ENCODE results near the gene SLC22A23.

The SLC22A23 gene, protein sequence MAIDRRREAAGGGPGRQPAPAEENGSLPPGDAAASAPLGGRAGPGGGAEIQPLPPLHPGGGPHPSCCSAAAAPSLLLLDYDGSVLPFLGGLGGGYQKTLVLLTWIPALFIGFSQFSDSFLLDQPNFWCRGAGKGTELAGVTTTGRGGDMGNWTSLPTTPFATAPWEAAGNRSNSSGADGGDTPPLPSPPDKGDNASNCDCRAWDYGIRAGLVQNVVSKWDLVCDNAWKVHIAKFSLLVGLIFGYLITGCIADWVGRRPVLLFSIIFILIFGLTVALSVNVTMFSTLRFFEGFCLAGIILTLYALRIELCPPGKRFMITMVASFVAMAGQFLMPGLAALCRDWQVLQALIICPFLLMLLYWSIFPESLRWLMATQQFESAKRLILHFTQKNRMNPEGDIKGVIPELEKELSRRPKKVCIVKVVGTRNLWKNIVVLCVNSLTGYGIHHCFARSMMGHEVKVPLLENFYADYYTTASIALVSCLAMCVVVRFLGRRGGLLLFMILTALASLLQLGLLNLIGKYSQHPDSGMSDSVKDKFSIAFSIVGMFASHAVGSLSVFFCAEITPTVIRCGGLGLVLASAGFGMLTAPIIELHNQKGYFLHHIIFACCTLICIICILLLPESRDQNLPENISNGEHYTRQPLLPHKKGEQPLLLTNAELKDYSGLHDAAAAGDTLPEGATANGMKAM

DNA sequence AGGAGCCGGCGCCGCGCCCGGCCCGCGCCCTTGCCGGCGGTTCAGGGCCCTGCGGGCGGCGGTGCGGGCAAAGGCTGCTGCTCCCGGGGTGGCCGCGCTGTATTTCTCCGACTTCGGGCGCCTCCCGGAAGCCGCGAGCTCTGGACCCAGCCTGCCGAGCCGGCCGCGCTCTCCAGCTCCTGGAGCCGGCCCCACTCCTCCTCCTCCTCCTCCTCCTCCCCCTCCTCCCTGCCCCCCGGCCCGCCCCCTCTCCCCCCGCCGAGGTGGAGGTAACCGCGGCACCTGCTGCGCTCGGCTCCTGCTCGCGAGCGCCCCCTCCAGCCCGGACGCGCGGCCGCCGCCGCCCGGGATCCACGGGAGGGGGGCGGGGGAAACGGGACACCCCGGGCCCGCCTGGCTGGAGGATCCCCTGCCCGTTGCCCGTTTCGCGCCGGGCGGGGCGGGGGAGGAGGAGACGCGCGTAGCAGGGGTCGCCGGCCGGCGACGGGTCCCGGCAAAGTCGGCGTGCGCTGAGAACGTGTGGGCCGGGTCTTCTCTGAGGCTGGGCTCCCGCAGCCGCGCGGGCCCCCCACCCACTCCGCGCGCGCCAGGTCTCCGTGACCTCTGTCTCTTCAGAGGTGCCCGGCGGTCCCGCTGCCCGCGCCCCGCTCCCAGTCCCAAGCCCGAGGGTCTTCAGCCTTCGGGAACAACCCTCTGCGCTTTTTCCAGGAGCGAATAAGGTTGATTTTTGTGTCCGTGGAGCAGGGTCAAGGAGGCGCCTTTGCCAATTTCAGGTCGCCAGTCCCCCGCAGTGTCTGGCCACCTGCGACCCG is at the start of gene SLC22A23:
Gene SLC22A23, minus strand, starts transcription at position 153 of the 812 bp plus-strand sequence. CDS start 491 bp downstream, outside the sequence.
- CTCF ChIA-PET, result interaction anchor here (0.5 kb wide), 1 partner anchor 16 kb away, joined by 3 read pairs; no protein-coding TSS in a partner anchor
- peak; percentile 82 for DNase-seq
- H3K27me3 Mint-ChIP-seq, result peaks cover 27% of the 10 kb centered on the region
- H3K4me3 Mint-ChIP-seq, result peak within 1 kb of the TSS; percentile 74
- H3K36me3 Mint-ChIP-seq, result no peaks in the 10 kb centered on the region
- H3K27ac Mint-ChIP-seq, result no peak within 1 kb of the TSS
- no peaks in the 10 kb centered on the region for H3K9me3 Mint-ChIP-seq
- peaks cover 7% of the 10 kb centered on the region for H3K4me1 Mint-ChIP-seq

DNA sequence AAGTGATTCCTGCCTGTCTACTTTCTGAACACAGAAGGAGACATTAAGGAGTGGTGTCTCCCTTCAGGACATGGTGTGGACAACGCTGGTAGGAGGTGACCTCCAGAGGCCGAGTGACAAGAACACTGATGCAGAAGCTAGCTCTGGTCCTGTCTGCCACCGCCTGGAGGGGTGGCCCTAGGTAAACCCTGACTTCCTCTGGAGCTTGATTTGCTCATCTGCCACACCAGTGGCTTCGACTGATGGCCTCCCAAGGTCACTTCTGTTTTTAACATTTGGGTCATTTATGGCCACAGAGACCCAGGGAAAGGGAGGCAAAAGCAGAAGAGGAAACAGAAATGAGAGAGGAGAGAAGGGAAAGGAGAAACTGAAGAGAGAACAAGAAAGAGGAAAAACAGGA is 49.4 kb upstream of the SLC22A23 start:
- H3K4me1 Mint-ChIP-seq, result no peaks in the 10 kb centered on the region
- H3K4me3 Mint-ChIP-seq, result no peak overlapping the region
- no peak overlapping the region for H3K27ac Mint-ChIP-seq
- no peak for DNase-seq
- H3K9me3 Mint-ChIP-seq, result no peaks in the 10 kb centered on the region
- H3K36me3 Mint-ChIP-seq, result no peaks in the 10 kb centered on the region
- CTCF ChIA-PET, result no interaction called here
- peaks cover 27% of the 10 kb centered on the region for H3K27me3 Mint-ChIP-seq

DNA sequence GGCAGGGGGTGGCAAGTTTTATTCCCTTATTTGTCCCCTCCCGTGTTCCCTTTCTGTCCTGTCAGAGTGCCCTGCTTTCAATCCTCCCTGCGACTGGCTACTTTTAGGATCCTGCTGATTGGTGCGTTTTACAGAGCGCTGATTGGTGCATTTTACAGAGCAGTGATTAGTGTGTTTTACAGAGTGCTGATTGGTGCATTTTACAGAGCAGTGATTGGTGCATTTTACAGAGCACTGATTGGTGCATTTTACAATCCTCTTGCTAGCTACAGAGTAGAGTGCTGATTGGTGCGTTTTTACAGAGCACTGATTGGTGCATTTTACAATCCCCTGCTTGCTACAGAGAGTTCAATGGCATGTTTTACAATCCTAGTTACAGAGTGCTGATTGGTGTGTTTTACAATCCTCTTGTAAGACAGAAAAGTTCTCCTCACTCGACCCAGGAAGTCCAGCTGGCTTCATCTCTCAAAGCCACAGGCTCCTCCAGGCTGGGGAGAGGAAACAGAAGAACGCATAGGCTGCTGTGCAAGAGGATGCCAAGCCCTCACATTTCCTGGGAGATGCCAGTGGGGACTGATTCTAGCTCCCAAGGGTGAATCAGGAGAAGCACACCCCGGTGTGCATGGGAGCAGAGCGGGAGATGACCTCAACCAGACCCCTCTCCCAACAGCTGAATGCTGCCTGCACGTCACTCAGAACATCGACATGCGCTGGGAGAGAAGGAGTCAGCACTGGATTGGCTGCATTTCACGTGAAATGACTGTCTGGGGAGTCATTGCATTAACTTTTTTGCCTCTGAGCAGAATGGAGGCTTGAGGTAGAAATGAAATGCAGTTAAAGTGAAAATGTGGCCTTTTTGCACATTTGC is 48.3 kb upstream of the SLC22A23 start:
- DNase-seq, result no peak
- H3K4me3 Mint-ChIP-seq, result no peak overlapping the region
- no peaks in the 10 kb centered on the region for H3K9me3 Mint-ChIP-seq
- CTCF ChIA-PET, result no interaction called here
- no peaks in the 10 kb centered on the region for H3K4me1 Mint-ChIP-seq
- peaks cover 17% of the 10 kb centered on the region for H3K27me3 Mint-ChIP-seq
- no peak overlapping the region for H3K27ac Mint-ChIP-seq
- H3K36me3 Mint-ChIP-seq, result no peaks in the 10 kb centered on the region

DNA sequence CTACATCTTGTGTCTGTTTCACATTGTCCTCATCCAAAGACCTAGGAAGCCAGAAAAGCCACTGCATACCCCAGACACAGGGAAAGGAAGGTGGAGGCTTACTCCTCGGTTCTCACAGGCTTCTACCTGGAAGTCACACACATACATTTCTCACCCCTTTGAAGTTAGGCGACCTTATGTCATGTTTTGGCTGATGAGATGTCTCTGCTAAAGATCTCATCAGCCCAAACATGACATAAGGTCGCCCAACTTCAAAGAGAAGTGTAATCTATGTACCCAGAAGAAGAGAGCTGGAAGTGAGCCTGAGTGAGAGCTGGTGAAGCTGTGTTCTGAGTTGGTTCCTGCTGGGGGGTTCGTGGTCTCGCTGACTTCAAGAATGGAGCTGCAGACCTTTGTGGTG is 47.5 kb upstream of the SLC22A23 start:
- H3K27ac Mint-ChIP-seq, result no peak overlapping the region
- no peaks in the 10 kb centered on the region for H3K9me3 Mint-ChIP-seq
- peaks cover 16% of the 10 kb centered on the region for H3K27me3 Mint-ChIP-seq
- no peak for DNase-seq
- H3K36me3 Mint-ChIP-seq, result no peaks in the 10 kb centered on the region
- no peak overlapping the region for H3K4me3 Mint-ChIP-seq
- CTCF ChIA-PET, result no interaction called here
- no peaks in the 10 kb centered on the region for H3K4me1 Mint-ChIP-seq

DNA sequence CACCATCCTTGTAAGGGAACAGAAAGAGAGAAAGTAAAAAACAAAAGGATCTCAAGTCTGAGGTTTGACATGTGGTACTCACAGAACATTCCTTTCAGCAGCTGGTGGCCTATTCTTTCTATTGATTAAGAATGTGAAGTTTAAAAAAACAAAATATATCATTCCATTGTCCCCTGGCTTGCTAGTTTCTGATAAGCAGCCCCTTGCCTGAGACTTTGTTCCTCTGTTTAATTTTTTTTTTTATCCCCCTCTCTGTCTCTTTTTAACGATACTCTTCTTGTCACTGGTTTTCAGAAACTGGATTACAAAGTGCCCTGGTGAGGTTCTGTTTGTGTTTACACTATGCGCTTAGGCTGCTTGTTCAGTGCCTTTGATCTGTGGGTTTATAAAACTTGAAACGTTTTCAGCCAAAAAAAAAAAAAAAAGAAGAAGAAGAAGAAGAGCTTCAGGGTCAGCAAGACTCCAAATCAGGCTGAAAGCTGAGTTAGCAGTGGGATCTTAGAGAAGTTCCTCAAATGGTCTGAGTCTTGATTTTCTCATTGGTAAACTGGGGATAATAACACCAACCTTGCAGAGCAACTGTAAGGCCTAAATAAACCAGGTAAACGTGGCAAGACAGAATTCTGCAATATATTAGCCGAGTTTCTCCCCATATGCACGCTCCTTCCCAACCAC is 45.1 kb upstream of the SLC22A23 start:
- Mint-ChIP-seq H3K27me3 (peaks cover 16% of the 10 kb centered on the region), H3K4me1 (no peaks in the 10 kb centered on the region), H3K36me3 (no peaks in the 10 kb centered on the region), H3K4me3 (no peak overlapping the region), H3K9me3 (no peaks in the 10 kb centered on the region), H3K27ac (no peak overlapping the region)
- no peak for DNase-seq
- CTCF ChIA-PET, result no interaction called here

DNA sequence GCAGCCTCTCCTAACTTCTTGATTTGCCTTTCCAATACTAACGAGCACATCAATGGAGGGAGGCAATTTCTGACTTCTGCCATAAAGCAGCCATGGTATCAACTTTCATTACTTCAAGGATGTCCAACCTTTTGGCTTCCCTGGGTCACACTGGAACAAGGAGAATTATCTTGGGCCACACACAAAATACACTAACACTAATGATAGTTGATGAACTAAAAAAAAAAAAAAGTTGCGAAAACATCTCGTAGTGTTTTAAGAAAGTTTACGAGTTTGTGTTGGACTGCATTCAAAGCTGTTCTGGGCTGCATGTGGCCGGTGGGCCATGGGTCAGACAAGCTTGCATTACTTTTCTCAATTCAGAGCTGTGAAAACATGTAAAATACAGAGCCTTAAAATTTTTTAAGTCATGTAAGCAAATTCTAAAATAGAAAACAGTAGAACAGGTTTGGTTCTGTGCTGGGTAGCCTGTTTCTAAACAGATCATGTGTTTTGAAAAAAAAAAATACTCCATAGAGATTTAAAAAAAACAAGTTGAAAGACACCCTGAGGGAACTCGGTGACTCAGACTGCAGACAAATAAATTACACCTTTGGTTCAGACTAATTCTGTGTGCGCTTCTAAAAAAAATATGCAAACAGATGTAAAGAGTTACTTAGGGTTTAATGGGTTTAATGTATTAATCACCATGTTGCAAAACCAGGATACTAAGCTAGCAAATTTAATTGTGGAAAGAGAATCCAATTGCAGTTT is 43.6 kb upstream of the SLC22A23 start:
- H3K27me3 Mint-ChIP-seq, result peaks cover 13% of the 10 kb centered on the region
- CTCF ChIA-PET, result no interaction called here

DNA sequence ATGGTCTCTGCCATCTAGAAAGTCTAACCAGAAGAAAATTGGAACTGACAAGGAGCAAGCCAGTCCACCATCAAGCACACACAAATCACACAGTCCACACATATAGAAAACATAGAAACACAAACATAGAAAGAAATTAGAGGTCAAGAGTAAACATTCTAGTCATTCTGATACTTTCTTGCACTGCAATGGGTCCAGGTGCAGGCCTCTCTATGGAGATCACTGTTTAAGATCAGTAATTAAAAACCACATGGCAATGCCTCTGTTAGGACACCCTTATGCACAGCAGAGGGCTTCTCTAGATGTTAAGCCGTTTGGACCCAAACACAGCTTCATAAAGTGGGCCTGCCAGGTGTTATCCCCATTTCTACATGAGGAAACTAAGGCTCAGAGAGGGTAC is 42.8 kb upstream of the SLC22A23 start:
- Mint-ChIP-seq H3K4me3 (no peak overlapping the region), H3K27ac (no peak overlapping the region), H3K36me3 (no peaks in the 10 kb centered on the region), H3K9me3 (no peaks in the 10 kb centered on the region), H3K27me3 (peaks cover 10% of the 10 kb centered on the region), H3K4me1 (no peaks in the 10 kb centered on the region)
- DNase-seq, result no peak
- CTCF ChIA-PET, result no interaction called here

More for the DNA sequence above, 43.6 kb upstream of the SLC22A23 start:
- Mint-ChIP-seq H3K4me1 (no peaks in the 10 kb centered on the region), H3K36me3 (no peaks in the 10 kb centered on the region), H3K9me3 (no peaks in the 10 kb centered on the region), H3K4me3 (no peak overlapping the region), H3K27ac (no peak overlapping the region)
- DNase-seq, result no peak

DNA sequence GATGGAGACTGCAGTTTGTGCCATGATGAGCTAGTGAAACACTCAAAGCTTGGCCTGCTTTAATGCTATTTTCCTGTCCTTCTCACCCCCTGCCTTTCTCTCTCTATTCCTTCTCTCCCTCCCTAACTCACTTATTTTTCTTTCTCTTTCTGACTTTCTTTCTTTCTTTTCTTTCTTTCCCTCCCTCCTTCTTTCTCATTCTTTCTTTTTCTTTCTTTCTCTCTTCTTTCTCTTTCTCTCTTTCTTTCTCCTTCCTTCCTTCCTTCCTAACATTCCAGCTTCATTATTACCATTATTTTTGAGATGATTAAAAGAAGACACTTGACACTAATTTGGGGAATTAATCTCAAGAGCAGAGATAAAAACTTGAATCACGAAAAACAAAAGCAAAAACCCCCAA is 39.5 kb upstream of the SLC22A23 start:
- H3K4me3 Mint-ChIP-seq, result no peak overlapping the region
- H3K9me3 Mint-ChIP-seq, result no peaks in the 10 kb centered on the region
- H3K36me3 Mint-ChIP-seq, result no peaks in the 10 kb centered on the region
- CTCF ChIA-PET, result no interaction called here
- DNase-seq, result no peak
- H3K4me1 Mint-ChIP-seq, result no peaks in the 10 kb centered on the region
- peaks cover 14% of the 10 kb centered on the region for H3K27me3 Mint-ChIP-seq
- no peak overlapping the region for H3K27ac Mint-ChIP-seq

DNA sequence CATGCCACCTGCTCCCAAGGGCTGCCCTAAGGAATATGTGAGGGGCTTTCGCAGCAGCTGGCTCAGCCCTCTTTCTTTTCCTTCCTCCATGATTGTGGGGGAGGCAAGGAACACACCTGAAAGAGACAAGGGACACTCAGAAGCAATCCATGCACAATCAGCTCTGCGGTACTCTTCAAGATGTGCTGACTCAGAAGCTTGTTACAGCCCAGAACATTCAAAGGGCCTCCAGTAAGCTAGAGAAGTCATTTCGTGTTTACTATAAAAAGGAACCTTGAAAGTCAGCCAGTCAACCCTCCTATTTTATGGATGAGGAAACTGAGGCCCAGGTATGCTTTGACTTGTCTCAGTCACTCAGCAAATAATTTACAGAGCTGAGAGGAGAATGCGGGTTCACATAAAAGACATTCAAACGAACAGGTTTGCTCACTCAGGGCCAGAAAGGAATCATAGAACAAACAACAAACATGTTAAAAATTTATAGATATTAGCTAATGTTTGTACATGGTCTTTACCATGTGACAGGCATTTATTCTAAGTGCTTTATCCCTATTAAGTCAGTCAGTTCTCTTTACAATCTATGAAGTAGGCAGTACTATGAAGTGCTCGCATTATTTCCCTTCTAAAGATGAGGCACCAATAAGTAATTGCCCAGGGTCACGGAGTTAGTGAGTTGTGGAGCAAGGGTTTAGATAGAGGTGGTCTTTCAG is 37.7 kb upstream of the SLC22A23 start:
- CTCF ChIA-PET, result no interaction called here
- Mint-ChIP-seq H3K36me3 (no peaks in the 10 kb centered on the region), H3K9me3 (no peaks in the 10 kb centered on the region), H3K27me3 (peaks cover 14% of the 10 kb centered on the region), H3K4me1 (no peaks in the 10 kb centered on the region), H3K4me3 (no peak overlapping the region), H3K27ac (no peak overlapping the region)
- DNase-seq, result no peak

DNA sequence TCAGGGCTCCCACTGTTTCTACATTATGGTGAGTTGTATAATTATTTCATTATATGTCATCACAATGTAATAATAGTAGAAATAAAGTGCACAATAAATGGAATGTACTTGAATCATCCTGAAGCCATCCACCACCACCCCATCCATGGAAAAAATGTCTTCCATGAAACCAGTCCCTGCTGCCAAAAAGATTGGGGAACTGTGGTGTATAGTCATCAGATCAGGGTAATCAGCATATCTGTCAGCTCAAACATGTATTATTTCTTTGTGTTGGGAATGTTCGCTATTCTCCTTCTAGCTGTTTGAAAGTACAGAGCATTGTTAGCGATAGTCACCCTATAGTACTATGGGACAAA is 33.8 kb upstream of the SLC22A23 start:
- peaks cover 23% of the 10 kb centered on the region for H3K27me3 Mint-ChIP-seq
- no peak overlapping the region for H3K4me3 Mint-ChIP-seq
- CTCF ChIA-PET, result no interaction called here

DNA sequence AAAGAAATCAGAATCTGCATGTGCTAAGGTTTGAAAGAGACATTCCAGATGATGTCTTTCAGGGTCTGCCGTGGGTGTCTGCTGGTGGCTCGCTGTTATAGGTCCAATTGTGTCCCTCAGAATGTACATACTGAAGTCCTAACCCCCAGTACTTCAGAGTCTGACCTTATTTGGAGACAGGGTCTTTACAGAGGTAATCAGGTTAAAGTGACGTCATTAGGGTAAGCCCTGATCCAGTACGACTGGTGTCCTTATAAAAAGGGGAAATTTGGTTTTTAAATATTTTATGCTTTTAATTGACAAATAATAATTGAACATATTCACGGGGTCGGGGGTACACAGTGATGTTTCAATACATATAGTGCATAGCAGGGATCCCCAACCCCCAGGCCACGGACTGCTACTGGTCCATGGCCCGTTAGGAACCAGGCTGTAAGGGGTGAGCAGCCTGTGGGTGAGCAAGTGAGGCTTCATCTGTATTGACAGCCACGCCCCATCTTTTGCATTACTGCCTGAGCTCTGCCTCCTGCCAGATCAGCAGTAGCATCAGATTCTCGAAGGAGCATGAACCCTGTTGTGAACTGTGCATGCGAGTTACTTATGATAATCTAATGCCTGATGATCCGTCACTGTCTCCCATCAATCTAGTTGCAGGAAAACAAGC is 33.2 kb upstream of the SLC22A23 start:
- Mint-ChIP-seq H3K4me1 (peaks cover 2% of the 10 kb centered on the region), H3K27me3 (peaks cover 23% of the 10 kb centered on the region), H3K27ac (no peak overlapping the region), H3K4me3 (no peak overlapping the region), H3K9me3 (no peaks in the 10 kb centered on the region), H3K36me3 (no peaks in the 10 kb centered on the region)
- DNase-seq, result no peak
- CTCF ChIA-PET, result no interaction called here

More for the DNA sequence above, 33.8 kb upstream of the SLC22A23 start:
- Mint-ChIP-seq H3K27ac (no peak overlapping the region), H3K36me3 (no peaks in the 10 kb centered on the region), H3K9me3 (no peaks in the 10 kb centered on the region), H3K4me1 (peaks cover 2% of the 10 kb centered on the region)
- DNase-seq, result no peak
